ENCODE measurements around the gene GPRC6A. TPM values are rescaled to one million over a fixed set of nuclear protein-coding genes. Genes with fewer than 3 reads are reported as not detected.

Gene GPRC6A
- total and polyA plus RNA-seq, 2 of the 13 experiments (the other 11 are each of a cell fraction or from before 2014, with no cell fraction given), result not detected

DNA sequence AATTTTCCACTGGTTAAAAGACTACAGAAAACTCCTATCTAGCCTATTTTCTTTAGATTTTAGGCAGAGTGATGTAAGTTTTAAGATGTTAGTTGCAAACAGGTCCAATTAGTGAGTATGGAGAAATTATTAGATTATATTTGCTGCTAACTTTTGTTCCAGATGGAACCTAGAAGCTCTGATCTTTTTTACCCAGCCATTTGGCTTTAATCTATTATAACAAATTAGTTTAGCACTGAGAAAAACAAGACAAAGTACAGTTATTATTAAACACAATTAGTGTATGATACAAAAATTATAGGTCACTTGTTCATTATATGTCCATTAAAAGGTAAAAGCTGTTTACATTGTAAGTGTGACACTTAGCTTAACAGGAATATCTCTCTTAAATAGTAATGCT, 65.8 kb downstream of the GPRC6A start:
- ChIA-PET CTCF (ENCODE audit: low intra/inter-chr PET ratio, low total read pairs) (no interaction called here), POLR2A (no interaction called here)
- no peaks in the 10 kb centered on the region for H3K36me3 ChIP-seq (replicated peaks in 1 of 2; ENCODE audit: control insufficient read depth in 1 of 2, insufficient read depth in 2 of 2, low read length in 2 of 2)
- H3K4me1 ChIP-seq (ENCODE audit: insufficient read depth, low read length), result peaks cover 15% of the 10 kb centered on the region; the same call in 1 of the 2 replicates
- BruUV-seq (replicated peaks), result no TSS peak
- DNase-seq (ENCODE audit: low spot score) (no peak), FAIRE-seq (no peak), ATAC-seq (no peak)
- H3K9me3 ChIP-seq (ENCODE audit: low read length), result no peaks in the 10 kb centered on the region
- in situ Hi-C loops (cut with HindIII; ENCODE audit: extremely low pct_ligation_motif_present, low pct_unique_long_range_greater_than_20kb), result no loop called here
- no peak overlapping the region for H2AFZ ChIP-seq (ENCODE audit: low read length)
- no peaks in the 10 kb centered on the region for H4K20me1 ChIP-seq (ENCODE audit: insufficient read depth, low read length)
- no peak overlapping the region for H3K4me2 ChIP-seq (ENCODE audit: low read depth, low read length)
- peaks cover 0 to 39% of the 10 kb centered on the region in 2 experiments; a peak in 4 of 5 replicates for H3K27me3 ChIP-seq (ENCODE audit: control insufficient read depth in 1 of 2, insufficient read depth in 2 of 2, low read length in 2 of 2)
- no peak overlapping the region for H3K4me3 ChIP-seq (replicated peaks in 1 of 3; ENCODE audit: insufficient read depth in 1 of 3, low read depth in 2 of 3, low read length in 3 of 3)
- no peaks in the 10 kb centered on the region for H3K79me2 ChIP-seq (ENCODE audit: insufficient read depth, low read length)
- intact Hi-C loops (cut with micrococcal nuclease; ENCODE audit: unreplicated experiment), result no loop called here
- H3K27ac ChIP-seq (ENCODE audit: extremely low read length, insufficient read depth, low read length), result no peak overlapping the region
- no peak overlapping the region for H3K9ac ChIP-seq (ENCODE audit: insufficient read depth, low read depth, low read length)
- TF ChIP-seq ZC3H4 (CRISPR knock-in tag; IDR thresholded peaks at IDR 0.05; ENCODE audit: borderline replicate concordance) (no peak), NR2C2 (CRISPR knock-in tag; IDR thresholded peaks at IDR 0.05; ENCODE audit: borderline replicate concordance) (no peak), FOSL2 (CRISPR knock-in tag; IDR thresholded peaks at IDR 0.05) (no peak), ZNF354B (CRISPR knock-in tag; IDR thresholded peaks at IDR 0.05) (no peak), ZZZ3 (CRISPR knock-in tag; IDR thresholded peaks at IDR 0.05; ENCODE audit: borderline replicate concordance) (no peak), ZBTB42 (CRISPR knock-in tag; IDR thresholded peaks at IDR 0.05) (no peak), ZNF468 (CRISPR knock-in tag; IDR thresholded peaks at IDR 0.05) (no peak), HES4 (CRISPR knock-in tag; IDR thresholded peaks at IDR 0.05; ENCODE audit: borderline replicate concordance) (no peak), ATF1 (CRISPR knock-in tag; IDR thresholded peaks at IDR 0.05) (no peak), ZNF605 (CRISPR knock-in tag; IDR thresholded peaks at IDR 0.05) (no peak)
- TF ChIP-seq, protein P1, sequence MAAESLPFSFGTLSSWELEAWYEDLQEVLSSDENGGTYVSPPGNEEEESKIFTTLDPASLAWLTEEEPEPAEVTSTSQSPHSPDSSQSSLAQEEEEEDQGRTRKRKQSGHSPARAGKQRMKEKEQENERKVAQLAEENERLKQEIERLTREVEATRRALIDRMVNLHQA (CRISPR knock-in tag; IDR thresholded peaks at IDR 0.05), result no peak
- TF ChIP-seq, protein P2, sequence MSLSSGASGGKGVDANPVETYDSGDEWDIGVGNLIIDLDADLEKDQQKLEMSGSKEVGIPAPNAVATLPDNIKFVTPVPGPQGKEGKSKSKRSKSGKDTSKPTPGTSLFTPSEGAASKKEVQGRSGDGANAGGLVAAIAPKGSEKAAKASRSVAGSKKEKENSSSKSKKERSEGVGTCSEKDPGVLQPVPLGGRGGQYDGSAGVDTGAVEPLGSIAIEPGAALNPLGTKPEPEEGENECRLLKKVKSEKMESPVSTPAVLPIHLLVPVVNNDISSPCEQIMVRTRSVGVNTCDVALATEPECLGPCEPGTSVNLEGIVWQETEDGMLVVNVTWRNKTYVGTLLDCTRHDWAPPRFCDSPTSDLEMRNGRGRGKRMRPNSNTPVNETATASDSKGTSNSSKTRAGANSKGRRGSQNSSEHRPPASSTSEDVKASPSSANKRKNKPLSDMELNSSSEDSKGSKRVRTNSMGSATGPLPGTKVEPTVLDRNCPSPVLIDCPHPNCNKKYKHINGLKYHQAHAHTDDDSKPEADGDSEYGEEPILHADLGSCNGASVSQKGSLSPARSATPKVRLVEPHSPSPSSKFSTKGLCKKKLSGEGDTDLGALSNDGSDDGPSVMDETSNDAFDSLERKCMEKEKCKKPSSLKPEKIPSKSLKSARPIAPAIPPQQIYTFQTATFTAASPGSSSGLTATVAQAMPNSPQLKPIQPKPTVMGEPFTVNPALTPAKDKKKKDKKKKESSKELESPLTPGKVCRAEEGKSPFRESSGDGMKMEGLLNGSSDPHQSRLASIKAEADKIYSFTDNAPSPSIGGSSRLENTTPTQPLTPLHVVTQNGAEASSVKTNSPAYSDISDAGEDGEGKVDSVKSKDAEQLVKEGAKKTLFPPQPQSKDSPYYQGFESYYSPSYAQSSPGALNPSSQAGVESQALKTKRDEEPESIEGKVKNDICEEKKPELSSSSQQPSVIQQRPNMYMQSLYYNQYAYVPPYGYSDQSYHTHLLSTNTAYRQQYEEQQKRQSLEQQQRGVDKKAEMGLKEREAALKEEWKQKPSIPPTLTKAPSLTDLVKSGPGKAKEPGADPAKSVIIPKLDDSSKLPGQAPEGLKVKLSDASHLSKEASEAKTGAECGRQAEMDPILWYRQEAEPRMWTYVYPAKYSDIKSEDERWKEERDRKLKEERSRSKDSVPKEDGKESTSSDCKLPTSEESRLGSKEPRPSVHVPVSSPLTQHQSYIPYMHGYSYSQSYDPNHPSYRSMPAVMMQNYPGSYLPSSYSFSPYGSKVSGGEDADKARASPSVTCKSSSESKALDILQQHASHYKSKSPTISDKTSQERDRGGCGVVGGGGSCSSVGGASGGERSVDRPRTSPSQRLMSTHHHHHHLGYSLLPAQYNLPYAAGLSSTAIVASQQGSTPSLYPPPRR (CRISPR knock-in tag; IDR thresholded peaks at IDR 0.05; ENCODE audit: borderline replicate concordance), result no peak
- TF ChIP-seq, protein P3, sequence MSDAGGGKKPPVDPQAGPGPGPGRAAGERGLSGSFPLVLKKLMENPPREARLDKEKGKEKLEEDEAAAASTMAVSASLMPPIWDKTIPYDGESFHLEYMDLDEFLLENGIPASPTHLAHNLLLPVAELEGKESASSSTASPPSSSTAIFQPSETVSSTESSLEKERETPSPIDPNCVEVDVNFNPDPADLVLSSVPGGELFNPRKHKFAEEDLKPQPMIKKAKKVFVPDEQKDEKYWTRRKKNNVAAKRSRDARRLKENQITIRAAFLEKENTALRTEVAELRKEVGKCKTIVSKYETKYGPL (CRISPR knock-in tag; IDR thresholded peaks at IDR 0.05), result no peak
- TF ChIP-seq, protein P4, sequence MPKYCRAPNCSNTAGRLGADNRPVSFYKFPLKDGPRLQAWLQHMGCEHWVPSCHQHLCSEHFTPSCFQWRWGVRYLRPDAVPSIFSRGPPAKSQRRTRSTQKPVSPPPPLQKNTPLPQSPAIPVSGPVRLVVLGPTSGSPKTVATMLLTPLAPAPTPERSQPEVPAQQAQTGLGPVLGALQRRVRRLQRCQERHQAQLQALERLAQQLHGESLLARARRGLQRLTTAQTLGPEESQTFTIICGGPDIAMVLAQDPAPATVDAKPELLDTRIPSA (CRISPR knock-in tag; IDR thresholded peaks at IDR 0.05; ENCODE audit: borderline replicate concordance), result no peak
- TF ChIP-seq, protein P5, sequence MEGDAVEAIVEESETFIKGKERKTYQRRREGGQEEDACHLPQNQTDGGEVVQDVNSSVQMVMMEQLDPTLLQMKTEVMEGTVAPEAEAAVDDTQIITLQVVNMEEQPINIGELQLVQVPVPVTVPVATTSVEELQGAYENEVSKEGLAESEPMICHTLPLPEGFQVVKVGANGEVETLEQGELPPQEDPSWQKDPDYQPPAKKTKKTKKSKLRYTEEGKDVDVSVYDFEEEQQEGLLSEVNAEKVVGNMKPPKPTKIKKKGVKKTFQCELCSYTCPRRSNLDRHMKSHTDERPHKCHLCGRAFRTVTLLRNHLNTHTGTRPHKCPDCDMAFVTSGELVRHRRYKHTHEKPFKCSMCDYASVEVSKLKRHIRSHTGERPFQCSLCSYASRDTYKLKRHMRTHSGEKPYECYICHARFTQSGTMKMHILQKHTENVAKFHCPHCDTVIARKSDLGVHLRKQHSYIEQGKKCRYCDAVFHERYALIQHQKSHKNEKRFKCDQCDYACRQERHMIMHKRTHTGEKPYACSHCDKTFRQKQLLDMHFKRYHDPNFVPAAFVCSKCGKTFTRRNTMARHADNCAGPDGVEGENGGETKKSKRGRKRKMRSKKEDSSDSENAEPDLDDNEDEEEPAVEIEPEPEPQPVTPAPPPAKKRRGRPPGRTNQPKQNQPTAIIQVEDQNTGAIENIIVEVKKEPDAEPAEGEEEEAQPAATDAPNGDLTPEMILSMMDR (CRISPR knock-in tag; IDR thresholded peaks at IDR 0.05), result no peak

Measured in HepG2 (cell line).